Loucy (cell line): ENCODE measurements around the gene PTPRO.

Experiments
- EZH2phosphoT487 ChIP-seq: fragments of 200-600 bp; IDR thresholded peaks from 2 replicates; pipeline ENCODE4 v1.6.1; 2018; ENCODE audit warnings: antibody characterized with exemption, mild to moderate bottlenecking, moderate library complexity, borderline replicate concordance
- TF ChIP-seq, protein P1 (sequence below): fragments of 200-600 bp; sonication (generic); conservative IDR thresholded peaks from 2 replicates; pipeline ENCODE4 v1.5.1; 2014; ENCODE audit warnings: mild to moderate bottlenecking, antibody characterized with exemption, low read length

- TF ChIP-seq, protein P1, sequence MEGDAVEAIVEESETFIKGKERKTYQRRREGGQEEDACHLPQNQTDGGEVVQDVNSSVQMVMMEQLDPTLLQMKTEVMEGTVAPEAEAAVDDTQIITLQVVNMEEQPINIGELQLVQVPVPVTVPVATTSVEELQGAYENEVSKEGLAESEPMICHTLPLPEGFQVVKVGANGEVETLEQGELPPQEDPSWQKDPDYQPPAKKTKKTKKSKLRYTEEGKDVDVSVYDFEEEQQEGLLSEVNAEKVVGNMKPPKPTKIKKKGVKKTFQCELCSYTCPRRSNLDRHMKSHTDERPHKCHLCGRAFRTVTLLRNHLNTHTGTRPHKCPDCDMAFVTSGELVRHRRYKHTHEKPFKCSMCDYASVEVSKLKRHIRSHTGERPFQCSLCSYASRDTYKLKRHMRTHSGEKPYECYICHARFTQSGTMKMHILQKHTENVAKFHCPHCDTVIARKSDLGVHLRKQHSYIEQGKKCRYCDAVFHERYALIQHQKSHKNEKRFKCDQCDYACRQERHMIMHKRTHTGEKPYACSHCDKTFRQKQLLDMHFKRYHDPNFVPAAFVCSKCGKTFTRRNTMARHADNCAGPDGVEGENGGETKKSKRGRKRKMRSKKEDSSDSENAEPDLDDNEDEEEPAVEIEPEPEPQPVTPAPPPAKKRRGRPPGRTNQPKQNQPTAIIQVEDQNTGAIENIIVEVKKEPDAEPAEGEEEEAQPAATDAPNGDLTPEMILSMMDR: no peak
- no peak for TF ChIP-seq EZH2phosphoT487
These were observed 217.7 kb downstream of the PTPRO start for GRCh38 chr12:15540005-15540404.
